Pulmonary artery endothelial cell (primary cell): ENCODE results near the gene DTX3L. TPM values are rescaled to one million over a fixed set of nuclear protein-coding genes. Genes with fewer than 3 reads are reported as not detected.

Experiments
- DNase-seq: peaks from one replicate; pipeline ENCODE4 v3.0.0-alpha.2; 2011; ENCODE audit warnings: low read depth, low spot score
- total RNA-seq: library from RNA; depleted of rRNA; stranded (reverse); fragments of >200 nt; gene quantifications from 2 replicates; pipeline ENCODE4 v1.2.3, GENCODE V29; 2014

The DTX3L gene
- total RNA-seq, 1 donor from 2014 or later: 13.1 TPM

DNA sequence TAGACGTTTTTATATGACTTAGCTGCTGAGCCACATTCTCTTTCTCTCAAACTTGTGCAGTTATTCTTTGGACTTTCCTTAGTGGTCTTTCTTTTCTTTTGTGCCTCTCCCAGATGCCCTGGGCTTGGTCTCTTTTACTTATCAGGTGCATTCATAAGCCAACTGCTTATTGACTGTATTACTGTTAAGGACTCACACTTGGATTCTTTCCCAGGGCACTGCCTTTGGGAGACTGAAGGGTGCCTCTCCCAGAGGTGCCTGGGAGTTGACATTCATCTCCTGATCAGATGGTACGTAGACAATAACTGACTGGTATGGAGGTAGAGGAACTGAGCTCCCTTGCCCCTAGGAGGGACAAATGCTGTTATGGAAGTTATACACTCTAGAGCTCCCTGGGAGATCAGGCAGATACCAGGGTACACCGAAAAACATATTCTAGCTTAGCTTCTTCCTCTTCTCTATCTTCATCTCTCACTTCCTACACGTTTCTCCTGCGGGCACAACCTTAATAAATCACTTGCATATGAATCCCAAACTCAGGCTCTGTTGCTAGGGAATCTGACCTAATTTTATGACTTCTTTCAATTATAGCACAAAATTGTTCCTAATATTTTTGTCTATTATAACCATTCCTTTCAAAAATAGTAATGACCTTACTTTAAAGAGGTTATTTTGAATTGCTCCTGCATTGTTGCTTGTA, 38.0 kb downstream of the DTX3L start:
- DNase-seq: no peak

DNA sequence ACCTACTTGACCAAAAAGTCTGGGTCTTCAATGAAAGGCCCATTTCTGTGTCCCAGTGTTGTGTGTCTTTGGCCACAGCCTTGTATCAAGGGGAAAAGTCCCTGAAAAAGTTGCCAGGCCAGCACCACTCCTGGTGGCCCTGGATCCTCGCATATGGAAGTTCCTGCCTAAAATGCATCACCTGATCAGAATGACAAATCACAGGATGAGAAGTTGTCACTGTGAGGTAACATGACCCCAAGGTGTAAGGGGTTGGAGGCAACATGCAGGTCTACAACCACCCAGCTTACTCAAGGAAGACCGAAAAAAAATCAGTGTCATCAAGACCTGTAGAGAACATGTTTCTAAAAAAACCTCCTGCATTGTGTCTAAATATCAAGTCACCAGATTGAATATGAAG, 38.9 kb downstream of the DTX3L start:
- DNase-seq: no peak

DNA sequence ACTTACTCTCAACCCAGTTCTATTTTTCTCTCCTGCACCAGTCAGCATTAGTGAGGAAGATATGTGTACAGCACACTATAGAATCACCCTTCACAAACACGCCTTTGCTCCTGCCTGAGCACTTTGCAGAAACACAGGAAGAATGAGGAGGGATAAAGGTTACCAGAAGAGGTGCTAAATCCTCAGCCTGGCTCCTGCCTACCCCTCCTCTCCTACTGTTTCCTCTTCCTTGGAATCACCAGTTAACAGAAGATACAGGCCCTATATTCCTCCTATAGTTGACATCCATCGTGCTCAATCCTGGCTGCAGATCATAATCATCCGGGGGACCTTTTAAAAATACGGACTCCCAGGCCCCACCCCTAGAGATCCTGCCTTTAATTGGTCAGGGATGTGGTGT, 42.2 kb downstream of the DTX3L start:
- DNase-seq: no peak

DNA sequence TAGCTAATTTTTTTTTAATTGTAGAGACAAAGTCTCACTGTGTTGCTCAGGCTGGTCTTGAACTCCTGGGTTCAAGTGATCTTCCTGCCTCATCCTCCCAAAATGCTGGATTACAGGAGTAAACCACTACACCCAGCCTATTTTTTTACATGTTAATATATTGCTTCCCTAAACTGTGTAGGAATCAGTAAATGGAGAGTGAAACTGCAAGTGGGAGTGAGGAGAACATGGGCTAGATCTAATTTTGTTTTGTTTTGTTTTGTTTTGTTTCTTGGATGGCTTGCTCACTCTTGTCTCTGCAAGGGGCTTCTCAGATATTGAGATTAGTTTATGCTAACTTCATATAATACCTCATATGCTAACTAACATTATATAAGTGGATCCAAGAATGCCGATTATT, 44.8 kb downstream of the DTX3L start:
- DNase-seq: no peak

DNA sequence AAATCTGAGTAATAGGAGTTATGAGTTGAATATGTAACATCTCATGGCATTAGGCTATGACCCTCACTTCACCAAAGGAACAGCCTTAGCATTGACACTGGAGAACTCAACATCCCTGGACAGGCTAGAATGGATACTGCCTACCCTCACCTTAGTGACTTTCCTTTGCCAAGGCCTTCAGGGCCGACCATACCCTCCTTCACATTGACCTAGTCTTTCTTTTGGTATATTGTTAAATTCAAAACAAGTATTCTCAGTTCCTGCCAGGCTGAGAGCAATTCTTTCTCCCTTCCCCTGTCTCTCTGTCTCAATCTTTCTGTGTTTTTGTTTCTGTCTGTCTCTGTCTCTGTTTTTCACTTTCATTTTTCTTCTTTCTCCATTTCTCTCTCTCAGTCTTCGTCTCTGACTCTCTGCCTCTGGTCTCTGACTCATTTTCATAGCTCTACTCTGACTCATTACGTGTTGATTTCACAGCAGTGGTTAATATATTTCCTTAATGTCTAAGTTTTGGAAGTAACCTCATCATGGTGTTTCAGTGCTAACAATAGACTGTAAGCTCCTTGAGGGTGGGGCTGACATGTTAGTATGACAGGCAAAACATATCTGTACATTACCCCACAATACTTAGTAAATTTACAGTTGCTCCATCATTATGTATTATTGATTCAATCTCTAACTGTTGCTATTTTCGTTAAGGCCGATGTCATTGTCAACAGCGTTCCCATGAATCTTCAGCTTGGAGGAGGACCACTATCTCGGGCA, 45.8 kb downstream of the DTX3L start:
- DNase-seq: no peak

DNA sequence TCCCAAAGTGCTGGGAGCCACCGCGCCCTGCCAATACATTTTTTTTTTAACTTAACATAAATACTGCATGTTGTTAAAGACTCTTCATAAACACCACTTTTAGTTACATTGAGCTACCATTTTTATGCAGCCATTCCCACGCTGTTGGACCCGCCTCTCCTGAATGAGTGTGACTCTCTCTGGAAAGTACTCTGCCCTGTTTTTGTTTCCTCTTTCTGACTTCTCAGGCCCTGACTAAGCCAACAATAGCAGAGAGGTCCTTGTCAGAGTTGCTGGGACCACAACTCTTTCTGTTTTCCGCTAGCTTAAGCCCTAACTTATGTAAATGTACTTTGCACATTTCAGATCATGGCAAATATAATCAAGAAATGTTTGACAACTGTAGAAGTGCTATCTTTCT, 48.6 kb downstream of the DTX3L start:
- DNase-seq: no peak

DNA sequence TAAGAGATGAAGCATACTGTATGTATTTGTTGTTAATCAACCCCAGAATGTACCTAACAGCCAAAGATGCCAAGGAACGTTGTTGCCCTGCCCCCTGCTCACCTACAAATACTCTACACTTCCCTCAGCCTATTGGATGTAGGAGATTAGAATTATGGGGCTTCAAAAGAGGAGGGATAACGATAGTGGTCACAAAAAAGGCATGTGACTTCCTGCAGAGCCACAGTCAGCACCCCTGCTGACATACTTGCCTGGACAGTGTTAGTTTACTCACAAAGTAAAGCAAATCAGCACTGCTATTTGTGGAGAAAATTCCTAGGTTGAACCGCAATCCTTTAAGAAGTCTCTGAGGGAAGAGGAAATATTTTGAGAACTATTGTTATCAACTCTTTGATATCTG, 51.2 kb downstream of the DTX3L start:
- no peak for DNase-seq

DNA sequence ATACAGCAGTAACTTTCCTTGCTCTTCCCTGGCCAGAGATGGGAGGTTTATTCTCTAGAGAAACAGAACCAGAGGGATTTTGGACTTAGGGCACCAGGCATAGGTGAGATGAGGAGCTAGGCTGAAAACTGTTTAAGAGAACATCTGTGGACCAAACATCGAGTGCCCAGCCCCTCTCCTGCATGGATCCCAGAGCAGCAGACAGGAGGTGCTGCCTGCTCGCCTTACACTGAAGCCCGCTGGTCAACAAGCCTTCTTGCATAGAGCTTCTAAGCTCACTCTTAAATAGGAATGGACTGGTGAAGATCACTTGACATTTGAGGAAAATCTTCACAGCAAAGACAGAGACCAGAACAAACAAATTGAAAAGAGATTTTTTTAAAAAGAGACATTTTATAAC, 54.5 kb downstream of the DTX3L start:
- DNase-seq: no peak

DNA sequence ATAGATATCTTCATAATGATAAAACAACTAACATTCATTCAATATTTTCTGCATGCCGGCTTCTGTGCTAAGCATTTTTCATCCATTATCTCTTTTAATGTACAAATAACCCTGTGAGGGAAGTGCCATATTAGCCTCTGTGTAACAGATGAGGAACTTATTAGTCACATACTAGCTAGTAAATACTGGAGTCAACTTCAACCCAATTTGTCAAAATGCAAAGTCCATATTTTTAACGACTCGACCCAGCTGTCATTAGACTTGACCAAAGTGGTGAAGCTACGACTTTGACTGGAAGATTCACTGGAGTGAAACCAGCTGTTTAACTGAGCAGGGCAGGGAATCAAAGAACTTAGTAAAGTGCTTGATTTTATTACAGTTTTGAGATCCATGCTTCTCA, 54.9 kb downstream of the DTX3L start:
- DNase-seq: no peak

DNA sequence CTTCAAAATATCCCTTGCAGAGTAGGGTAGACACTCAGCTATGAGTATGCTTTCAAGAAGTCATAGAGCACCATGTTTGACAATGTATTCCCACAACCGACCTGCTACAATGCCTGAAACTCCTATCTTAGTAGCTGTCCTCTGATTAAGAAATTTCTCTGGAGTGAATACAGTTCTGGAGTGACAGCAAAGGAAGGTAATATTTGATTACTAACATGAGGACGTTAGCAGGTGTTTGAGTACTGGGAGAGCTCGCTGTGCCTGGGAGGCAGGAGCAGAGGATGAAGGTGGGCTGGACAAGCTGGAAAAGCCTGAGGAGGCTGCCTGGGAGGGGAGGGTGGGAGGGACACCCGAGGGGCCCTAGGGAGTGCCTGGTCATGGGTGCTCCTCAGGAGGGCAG, 56.3 kb downstream of the DTX3L start:
- no peak for DNase-seq

DNA sequence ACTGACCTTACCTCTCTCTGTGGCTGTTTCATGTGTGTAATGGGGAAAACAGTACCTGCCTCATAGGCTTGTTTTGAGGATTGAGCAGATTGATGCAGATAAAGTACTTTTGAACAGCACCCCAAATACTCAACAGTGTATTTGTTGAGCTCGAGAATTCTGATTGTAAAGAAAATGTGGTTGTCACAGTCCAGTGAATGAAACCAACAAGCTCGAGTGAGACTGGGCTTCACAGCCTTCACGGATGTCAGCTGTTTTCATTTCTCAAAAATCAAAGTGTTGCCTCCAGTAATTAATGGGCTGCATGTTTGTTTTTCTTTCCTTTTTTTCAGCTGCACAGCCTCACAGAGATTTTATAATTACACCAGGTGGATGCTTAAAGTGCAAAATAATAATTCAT, 57.0 kb downstream of the DTX3L start:
- no peak for DNase-seq

DNA sequence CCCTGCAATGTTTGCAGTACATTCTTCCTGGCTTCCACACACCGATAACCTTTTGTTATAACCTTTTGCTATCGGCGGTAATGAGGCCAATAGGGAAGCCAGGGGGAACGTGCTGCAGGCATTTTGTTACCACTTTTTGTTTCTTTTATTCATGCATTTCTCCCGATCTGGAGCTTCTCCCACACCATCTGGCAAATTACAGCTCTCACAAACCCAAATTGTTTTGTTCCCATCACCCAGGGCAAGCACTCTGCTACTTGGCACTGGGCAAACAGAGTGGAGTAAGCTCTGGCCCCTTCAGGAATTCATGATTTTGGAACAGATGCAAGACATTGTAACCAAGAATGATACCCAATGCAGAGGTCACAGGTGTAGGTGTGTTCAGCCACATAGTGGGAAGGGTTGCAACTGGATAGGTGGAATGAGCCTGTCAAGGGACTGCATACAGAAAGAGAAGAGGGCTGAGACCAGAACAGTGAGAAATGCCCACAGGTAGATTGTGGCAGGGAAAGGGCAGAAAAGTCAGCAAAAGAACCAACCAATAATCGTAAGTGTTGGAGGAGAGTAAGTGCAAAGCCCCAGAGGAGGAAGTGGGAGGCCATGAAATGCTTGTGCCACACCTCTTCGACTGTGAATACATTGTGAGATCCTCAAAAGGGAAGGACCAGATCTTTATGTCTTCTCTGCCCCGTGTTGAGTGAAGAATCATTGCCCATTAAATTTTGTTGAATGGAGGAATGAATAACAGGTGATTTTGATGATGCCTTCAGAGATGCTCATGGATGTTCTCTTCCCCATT, 59.1 kb downstream of the DTX3L start:
- DNase-seq: no peak

Other genes with a start within 250 kb of the DTX3L start
- not detected in 2 replicates for gene CSTA, start 239.1 kb upstream of the DTX3L start, total RNA-seq
- 38.3 and 74.0 TPM in 2 replicates for gene MIX23, start 181.1 kb upstream of the DTX3L start, total RNA-seq
- gene FAM162A, start 180.2 kb upstream of the DTX3L start, total RNA-seq: 15.1 and 23.6 TPM in 2 replicates
- gene WDR5B, start 148.3 kb upstream of the DTX3L start, total RNA-seq: 3.0 and 3.5 TPM in 2 replicates
- gene KPNA1, start 49.4 kb upstream of the DTX3L start, total RNA-seq: 40.7 and 55.4 TPM in 2 replicates
- 16.8 and 23.5 TPM in 2 replicates for gene PARP9, start within 50 bp of the DTX3L start, total RNA-seq
- gene PARP15, start 13.3 kb downstream of the DTX3L start, total RNA-seq: 0.07 and 0.25 TPM in 2 replicates
- 58.9 and 104 TPM in 2 replicates for gene PARP14, start 116.5 kb downstream of the DTX3L start, total RNA-seq
- gene HSPBAP1, start 229.5 kb downstream of the DTX3L start, total RNA-seq: 4.9 and 7.7 TPM in 2 replicates
- 9.2 and 14.6 TPM in 2 replicates for gene SLC49A4, start 230.7 kb downstream of the DTX3L start, total RNA-seq